GM23338 (cell line): Measurements from ENCODE around the gene IL18R1. TPM values are rescaled to one million over a fixed set of nuclear protein-coding genes. Genes with fewer than 3 reads are reported as not detected.

Source experiments
- ATAC-seq: fragments of 200-7000 bp; cut with Tn5 transposase; 3 replicates; pipeline ENCODE4 v1.9.1; 2020
- DNase-seq: peaks from one replicate; pipeline ENCODE4 v3.0.0-alpha.2; 2015; ENCODE audit warnings: low spot score
- H2AFZ ChIP-seq: fragments of 200-600 bp; sonication (generic); 2 replicates; pipeline ENCODE4 v1.8.0; 2016; ENCODE audit warnings: antibody characterized with exemption, mild to moderate bottlenecking, moderate library complexity
- H3F3A ChIP-seq: fragments of 200-600 bp; sonication (generic); replicated peaks from 2 replicates; pipeline ENCODE4 v1.8.0; 2017; ENCODE audit warnings: antibody characterized with exemption, mixed run types, low read depth
- H3K27ac ChIP-seq: fragments of 200-600 bp; sonication (generic); 2 replicates; pipeline ENCODE4 v1.6.1; 2016; ENCODE audit warnings: low read depth
- H3K27me3 ChIP-seq: fragments of 200-600 bp; sonication (generic); 2 replicates; pipeline ENCODE4 v1.8.0; 2016; ENCODE audit warnings: mild to moderate bottlenecking, mixed run types, moderate library complexity; ENCODE audit not compliant: insufficient read depth
- H3K36me3 ChIP-seq: fragments of 200-600 bp; sonication (generic); 2 replicates; pipeline ENCODE4 v1.8.0; 2016; ENCODE audit warnings: mild to moderate bottlenecking; ENCODE audit not compliant: insufficient read depth
- H3K4me1 ChIP-seq: fragments of 200-600 bp; sonication (generic); 2 replicates; pipeline ENCODE4 v1.8.0; 2016; ENCODE audit warnings: mild to moderate bottlenecking, moderate library complexity; ENCODE audit not compliant: insufficient read depth
- H3K4me2 ChIP-seq: fragments of 200-600 bp; sonication (generic); 2 replicates; pipeline ENCODE4 v1.7.1; 2017; ENCODE audit warnings: mixed run types
- H3K4me3 ChIP-seq: fragments of 200-600 bp; sonication (generic); 2 replicates; pipeline ENCODE4 v1.6.1; 2016; ENCODE audit warnings: mixed run types
- H3K79me2 ChIP-seq: fragments of 200-600 bp; sonication (generic); replicated peaks from 2 replicates; pipeline ENCODE4 v1.8.0; 2017; ENCODE audit warnings: mild to moderate bottlenecking; ENCODE audit not compliant: insufficient read depth
- H3K9me2 ChIP-seq: fragments of 200-600 bp; sonication (generic); 2 replicates; pipeline ENCODE4 v1.8.0; 2017; ENCODE audit not compliant: insufficient read depth
- H4K20me1 ChIP-seq: fragments of 200-600 bp; sonication (generic); replicated peaks from 2 replicates; pipeline ENCODE4 v1.8.0; 2017; ENCODE audit warnings: mild to moderate bottlenecking; ENCODE audit not compliant: insufficient read depth
- H3K27ac Mint-ChIP-seq: 2 replicates; pipeline ENCODE4 v1.8.0; 2020; ENCODE audit warnings: inconsistent platforms, mild to moderate bottlenecking, moderate library complexity, mixed read lengths
- H3K27me3 Mint-ChIP-seq: 3 replicates; pipeline ENCODE4 v1.8.0; 2022; ENCODE audit warnings: low read depth, mild to moderate bottlenecking, moderate library complexity, mixed read lengths, inconsistent platforms; ENCODE audit not compliant: insufficient read depth, poor library complexity
- H3K36me3 Mint-ChIP-seq: 3 replicates; pipeline ENCODE4 v1.8.0; 2021; ENCODE audit warnings: low read depth, mild to moderate bottlenecking, inconsistent platforms, moderate library complexity, mixed read lengths
- H3K4me1 Mint-ChIP-seq: 3 replicates; pipeline ENCODE4 v1.8.0; 2020; ENCODE audit warnings: mild to moderate bottlenecking, inconsistent platforms, mixed read lengths
- H3K4me3 Mint-ChIP-seq: 3 replicates; pipeline ENCODE4 v1.8.0; 2021; ENCODE audit warnings: moderate library complexity, mild to moderate bottlenecking, inconsistent platforms, mixed read lengths
- H3K9me3 Mint-ChIP-seq: 3 replicates; pipeline ENCODE4 v1.8.0; 2020; ENCODE audit warnings: moderate library complexity, mild to moderate bottlenecking, inconsistent platforms, mixed read lengths
- CREB1 ChIP-seq: fragments of 250-450 bp; sonication (Bioruptor Pico); IDR thresholded peaks from 2 replicates; pipeline ENCODE4 v1.5.0; 2020; ENCODE audit warnings: low read depth, mild to moderate bottlenecking, moderate library complexity
- ETS1 ChIP-seq: IDR thresholded peaks from 2 replicates; pipeline ENCODE4 v1.6.1; 2016; ENCODE audit warnings: antibody characterized with exemption
- EZH2 ChIP-seq: fragments of 200-600 bp; sonication (generic); IDR thresholded peaks from one replicate; pipeline ENCODE4 v1.8.0; 2017; ENCODE audit warnings: antibody characterized with exemption, mild to moderate bottlenecking, low read depth; ENCODE audit not compliant: unreplicated experiment
- EZH2phosphoT487 ChIP-seq: fragments of 200-600 bp; sonication (generic); IDR thresholded peaks from one replicate; pipeline ENCODE4 v1.8.1; 2018; ENCODE audit warnings: antibody characterized with exemption; ENCODE audit not compliant: unreplicated experiment
- JUNB ChIP-seq: IDR thresholded peaks from one replicate; pipeline ENCODE4 v1.6.1; 2016; ENCODE audit warnings: antibody characterized with exemption; ENCODE audit not compliant: unreplicated experiment
- NANOG ChIP-seq: IDR thresholded peaks from 2 replicates; pipeline ENCODE4 v1.6.1; 2016; ENCODE audit warnings: antibody characterized with exemption, borderline replicate concordance
- POLR2AphosphoS5 ChIP-seq: IDR thresholded peaks from 2 replicates; pipeline ENCODE4 v1.6.1; 2016; ENCODE audit warnings: antibody characterized with exemption, low read depth
- REST ChIP-seq: IDR thresholded peaks from one replicate; pipeline ENCODE4 v1.6.1; 2018; ENCODE audit warnings: antibody characterized with exemption; ENCODE audit not compliant: unreplicated experiment
- STAT1 ChIP-seq: IDR thresholded peaks from one replicate; pipeline ENCODE4 v1.6.1; 2016; ENCODE audit warnings: antibody characterized with exemption; ENCODE audit not compliant: unreplicated experiment
- ZNF114 ChIP-seq: fragments of 250-450 bp; sonication (Bioruptor Pico); IDR thresholded peaks from 2 replicates; pipeline ENCODE4 v1.5.0; 2020; ENCODE audit warnings: mild to moderate bottlenecking, moderate library complexity
- ZNF331 ChIP-seq: fragments of 250-450 bp; sonication (Bioruptor Pico); IDR thresholded peaks from 2 replicates; pipeline ENCODE4 v1.5.0; 2020; ENCODE audit warnings: low read depth, mild to moderate bottlenecking, moderate library complexity
- polyA plus RNA-seq: library from polyadenylated mRNA; unstranded; fragments of >200 nt; fragmentation: Nextera tagmentation; extraction: Ambion mirVana; gene quantifications from 2 replicates; pipeline ENCODE4 v1.2.1, GENCODE V29; 2016
- total RNA-seq: library from RNA; depleted of rRNA; stranded (reverse); fragments of >200 nt; shearing (Covaris generic); gene quantifications from 2 replicates; pipeline ENCODE4 v1.2.3, GENCODE V29; 2014
- TF ChIP-seq, protein P1 (sequence below): fragments of 250-450 bp; sonication (Bioruptor Pico); IDR thresholded peaks from 2 replicates; pipeline ENCODE4 v1.5.0; 2020; ENCODE audit warnings: mild to moderate bottlenecking, moderate library complexity
- TF ChIP-seq, protein P2 (sequence below), 2 experiments: fragments of 200-600 bp in 1 of 2; sonication (generic) in 1 of 2; conservative IDR thresholded peaks; 2 replicates each; pipeline versions ENCODE4 v1.5.1 to v1.6.1; 2016 to 2017; ENCODE audit warnings: antibody characterized with exemption in 2 of 2, low read depth in 2 of 2, mild to moderate bottlenecking in 2 of 2, moderate library complexity in 1 of 2

The IL18R1 gene
- total and polyA plus RNA-seq, 2 experiments from 2014 or later: 0.17 to 0.39 TPM

- no peaks in the 10 kb centered on the region for H3K27me3 Mint-ChIP-seq
- no peak overlapping the region for H3K4me2 ChIP-seq
- ATAC-seq (no peak), DNase-seq (no peak)
- TF ChIP-seq JUNB (no peak), CREB1 (no peak), ZNF331 (CRISPR knock-in tag) (no peak), EZH2 (no peak), REST (no peak), STAT1 (no peak), NANOG (no peak), ZNF114 (CRISPR knock-in tag) (no peak), EZH2phosphoT487 (no peak), POLR2AphosphoS5 (no peak), ETS1 (no peak)
- TF ChIP-seq, protein P1, sequence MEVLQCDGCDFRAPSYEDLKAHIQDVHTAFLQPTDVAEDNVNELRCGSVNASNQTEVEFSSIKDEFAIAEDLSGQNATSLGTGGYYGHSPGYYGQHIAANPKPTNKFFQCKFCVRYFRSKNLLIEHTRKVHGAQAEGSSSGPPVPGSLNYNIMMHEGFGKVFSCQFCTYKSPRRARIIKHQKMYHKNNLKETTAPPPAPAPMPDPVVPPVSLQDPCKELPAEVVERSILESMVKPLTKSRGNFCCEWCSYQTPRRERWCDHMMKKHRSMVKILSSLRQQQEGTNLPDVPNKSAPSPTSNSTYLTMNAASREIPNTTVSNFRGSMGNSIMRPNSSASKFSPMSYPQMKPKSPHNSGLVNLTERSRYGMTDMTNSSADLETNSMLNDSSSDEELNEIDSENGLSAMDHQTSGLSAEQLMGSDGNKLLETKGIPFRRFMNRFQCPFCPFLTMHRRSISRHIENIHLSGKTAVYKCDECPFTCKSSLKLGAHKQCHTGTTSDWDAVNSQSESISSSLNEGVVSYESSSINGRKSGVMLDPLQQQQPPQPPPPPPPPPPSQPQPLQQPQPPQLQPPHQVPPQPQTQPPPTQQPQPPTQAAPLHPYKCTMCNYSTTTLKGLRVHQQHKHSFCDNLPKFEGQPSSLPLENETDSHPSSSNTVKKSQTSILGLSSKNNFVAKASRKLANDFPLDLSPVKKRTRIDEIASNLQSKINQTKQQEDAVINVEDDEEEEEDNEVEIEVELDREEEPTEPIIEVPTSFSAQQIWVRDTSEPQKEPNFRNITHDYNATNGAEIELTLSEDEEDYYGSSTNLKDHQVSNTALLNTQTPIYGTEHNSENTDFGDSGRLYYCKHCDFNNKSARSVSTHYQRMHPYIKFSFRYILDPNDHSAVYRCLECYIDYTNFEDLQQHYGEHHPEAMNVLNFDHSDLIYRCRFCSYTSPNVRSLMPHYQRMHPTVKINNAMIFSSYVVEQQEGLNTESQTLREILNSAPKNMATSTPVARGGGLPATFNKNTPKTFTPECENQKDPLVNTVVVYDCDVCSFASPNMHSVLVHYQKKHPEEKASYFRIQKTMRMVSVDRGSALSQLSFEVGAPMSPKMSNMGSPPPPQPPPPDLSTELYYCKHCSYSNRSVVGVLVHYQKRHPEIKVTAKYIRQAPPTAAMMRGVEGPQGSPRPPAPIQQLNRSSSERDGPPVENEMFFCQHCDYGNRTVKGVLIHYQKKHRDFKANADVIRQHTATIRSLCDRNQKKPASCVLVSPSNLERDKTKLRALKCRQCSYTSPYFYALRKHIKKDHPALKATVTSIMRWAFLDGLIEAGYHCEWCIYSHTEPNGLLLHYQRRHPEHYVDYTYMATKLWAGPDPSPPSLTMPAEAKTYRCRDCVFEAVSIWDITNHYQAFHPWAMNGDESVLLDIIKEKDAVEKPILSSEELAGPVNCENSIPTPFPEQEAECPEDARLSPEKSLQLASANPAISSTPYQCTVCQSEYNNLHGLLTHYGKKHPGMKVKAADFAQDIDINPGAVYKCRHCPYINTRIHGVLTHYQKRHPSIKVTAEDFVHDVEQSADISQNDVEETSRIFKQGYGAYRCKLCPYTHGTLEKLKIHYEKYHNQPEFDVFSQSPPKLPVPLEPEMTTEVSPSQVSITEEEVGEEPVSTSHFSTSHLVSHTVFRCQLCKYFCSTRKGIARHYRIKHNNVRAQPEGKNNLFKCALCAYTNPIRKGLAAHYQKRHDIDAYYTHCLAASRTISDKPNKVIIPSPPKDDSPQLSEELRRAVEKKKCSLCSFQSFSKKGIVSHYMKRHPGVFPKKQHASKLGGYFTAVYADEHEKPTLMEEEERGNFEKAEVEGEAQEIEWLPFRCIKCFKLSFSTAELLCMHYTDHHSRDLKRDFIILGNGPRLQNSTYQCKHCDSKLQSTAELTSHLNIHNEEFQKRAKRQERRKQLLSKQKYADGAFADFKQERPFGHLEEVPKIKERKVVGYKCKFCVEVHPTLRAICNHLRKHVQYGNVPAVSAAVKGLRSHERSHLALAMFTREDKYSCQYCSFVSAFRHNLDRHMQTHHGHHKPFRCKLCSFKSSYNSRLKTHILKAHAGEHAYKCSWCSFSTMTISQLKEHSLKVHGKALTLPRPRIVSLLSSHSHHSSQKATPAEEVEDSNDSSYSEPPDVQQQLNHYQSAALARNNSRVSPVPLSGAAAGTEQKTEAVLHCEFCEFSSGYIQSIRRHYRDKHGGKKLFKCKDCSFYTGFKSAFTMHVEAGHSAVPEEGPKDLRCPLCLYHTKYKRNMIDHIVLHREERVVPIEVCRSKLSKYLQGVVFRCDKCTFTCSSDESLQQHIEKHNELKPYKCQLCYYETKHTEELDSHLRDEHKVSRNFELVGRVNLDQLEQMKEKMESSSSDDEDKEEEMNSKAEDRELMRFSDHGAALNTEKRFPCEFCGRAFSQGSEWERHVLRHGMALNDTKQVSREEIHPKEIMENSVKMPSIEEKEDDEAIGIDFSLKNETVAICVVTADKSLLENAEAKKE: no peak
- TF ChIP-seq, protein P2, sequence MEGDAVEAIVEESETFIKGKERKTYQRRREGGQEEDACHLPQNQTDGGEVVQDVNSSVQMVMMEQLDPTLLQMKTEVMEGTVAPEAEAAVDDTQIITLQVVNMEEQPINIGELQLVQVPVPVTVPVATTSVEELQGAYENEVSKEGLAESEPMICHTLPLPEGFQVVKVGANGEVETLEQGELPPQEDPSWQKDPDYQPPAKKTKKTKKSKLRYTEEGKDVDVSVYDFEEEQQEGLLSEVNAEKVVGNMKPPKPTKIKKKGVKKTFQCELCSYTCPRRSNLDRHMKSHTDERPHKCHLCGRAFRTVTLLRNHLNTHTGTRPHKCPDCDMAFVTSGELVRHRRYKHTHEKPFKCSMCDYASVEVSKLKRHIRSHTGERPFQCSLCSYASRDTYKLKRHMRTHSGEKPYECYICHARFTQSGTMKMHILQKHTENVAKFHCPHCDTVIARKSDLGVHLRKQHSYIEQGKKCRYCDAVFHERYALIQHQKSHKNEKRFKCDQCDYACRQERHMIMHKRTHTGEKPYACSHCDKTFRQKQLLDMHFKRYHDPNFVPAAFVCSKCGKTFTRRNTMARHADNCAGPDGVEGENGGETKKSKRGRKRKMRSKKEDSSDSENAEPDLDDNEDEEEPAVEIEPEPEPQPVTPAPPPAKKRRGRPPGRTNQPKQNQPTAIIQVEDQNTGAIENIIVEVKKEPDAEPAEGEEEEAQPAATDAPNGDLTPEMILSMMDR (conservative IDR thresholded peaks at IDR 0.05; ENCODE audit: low read depth in 2 of 2): no peak
- H3K36me3 Mint-ChIP-seq: no peaks in the 10 kb centered on the region
- no peaks in the 10 kb centered on the region for H3K4me1 Mint-ChIP-seq
- no peaks in the 10 kb centered on the region for H3K36me3 ChIP-seq
- no peaks in the 10 kb centered on the region for H3F3A ChIP-seq
- H3K79me2 ChIP-seq: no peaks in the 10 kb centered on the region
- no peaks in the 10 kb centered on the region for H4K20me1 ChIP-seq
- H3K4me3 ChIP-seq: no peak overlapping the region
- peaks cover 3% of the 10 kb centered on the region; the same call in 1 of the 2 replicates for H3K9me2 ChIP-seq
- H3K4me1 ChIP-seq: no peaks in the 10 kb centered on the region
- H3K27me3 ChIP-seq: no peaks in the 10 kb centered on the region
- no peak overlapping the region for H3K27ac Mint-ChIP-seq
- no peak overlapping the region for H2AFZ ChIP-seq
- H3K9me3 Mint-ChIP-seq: no peaks in the 10 kb centered on the region
- H3K4me3 Mint-ChIP-seq: no peak overlapping the region
- H3K27ac ChIP-seq: no peak overlapping the region
These were observed 12.7 kb upstream of the IL18R1 start for GRCh38 chr2:102342888-102343287.
